ENCODE data around the gene PLIN4.
"Not testable (repeated sequence)": the region's sequence is repeated elsewhere in the genome, so short reads cannot be mapped to it uniquely, and the experiment has no call there.

Gene PLIN4

DNA sequence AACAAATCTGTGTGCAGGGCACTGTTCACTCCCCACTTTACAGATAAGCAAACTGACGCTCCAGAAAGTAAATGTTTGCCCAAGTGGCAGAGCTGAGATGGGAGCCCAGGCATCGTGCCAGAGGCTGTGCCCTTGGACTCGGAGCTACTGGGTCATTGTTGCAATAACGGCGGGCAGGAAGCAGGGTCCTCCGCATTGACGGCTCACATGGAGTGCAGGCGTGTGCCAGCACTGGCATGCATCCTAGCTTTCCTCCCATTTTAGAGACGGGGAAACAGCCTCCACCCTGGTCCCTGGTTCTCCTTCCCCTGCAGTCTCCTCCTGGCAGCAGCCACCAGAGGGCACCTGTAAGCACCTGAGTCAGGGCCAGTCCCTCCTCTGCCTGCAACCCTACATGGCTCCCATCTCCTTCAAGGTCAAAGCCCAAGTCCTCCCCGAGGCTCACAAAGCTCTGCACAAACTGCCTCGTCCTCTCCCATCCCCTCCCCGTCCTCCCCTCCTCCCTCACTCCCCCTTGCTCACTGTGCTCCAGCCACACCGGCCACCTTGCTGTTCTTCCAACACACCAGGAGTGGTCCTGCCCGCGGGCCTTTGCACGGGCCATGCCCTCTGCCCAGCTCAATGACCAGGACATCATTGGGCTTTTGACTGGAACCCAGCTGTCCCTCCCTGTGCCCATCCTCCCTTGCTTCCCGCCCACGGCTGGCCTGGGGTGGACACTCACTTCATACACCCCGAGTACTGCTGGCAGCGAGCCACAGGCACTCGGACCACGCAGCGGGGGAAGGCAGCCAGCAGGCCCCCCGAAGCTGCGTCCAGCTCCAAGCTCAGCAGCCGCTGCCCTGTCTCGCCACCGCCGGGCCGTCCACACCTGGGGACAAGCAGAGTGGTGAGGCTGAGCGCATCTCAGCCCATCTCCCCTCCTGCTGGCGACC is 29.3 kb upstream of the PLIN4 start:
- DNase-seq: no peak

DNA sequence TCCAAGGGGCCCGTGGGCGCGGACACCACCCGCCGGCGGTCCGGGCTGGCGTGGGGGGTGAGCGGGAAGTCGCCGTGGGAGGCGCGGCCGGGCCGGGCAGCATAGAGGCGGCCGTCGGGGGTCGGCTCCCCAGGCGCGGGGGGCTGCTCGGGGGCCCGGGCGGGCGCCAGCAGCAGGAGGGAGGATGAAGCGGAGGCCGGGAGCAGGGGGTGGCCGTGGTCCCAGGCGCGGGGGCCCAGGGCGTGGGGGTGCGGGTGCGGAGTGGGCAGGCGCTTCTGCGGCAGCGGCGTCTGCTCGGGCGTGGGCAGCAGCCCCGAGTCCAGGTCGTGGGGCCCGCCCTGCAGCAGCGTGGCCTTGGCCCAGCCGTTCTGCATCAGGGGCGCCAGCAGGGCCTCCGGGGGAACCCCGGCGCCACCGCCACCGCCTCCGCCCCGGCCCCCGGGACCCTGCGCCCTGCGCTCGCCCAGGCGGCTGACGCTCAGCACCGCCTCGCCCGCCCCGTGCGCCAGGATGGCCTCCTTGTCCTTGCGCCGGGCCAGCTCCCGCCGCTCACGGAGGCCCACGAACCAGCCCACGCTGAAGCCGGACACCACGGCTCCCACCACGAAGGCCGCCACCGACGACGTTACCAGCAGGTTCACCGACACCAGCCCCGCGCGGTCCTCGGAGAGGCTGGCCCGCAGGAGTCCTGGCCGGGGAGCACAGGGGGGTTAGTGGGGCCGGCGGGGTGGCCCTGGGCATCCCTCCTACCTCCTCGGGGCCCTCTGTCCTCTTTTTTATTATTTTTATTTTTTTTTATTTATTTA is 25.8 kb upstream of the PLIN4 start:
- no peak for DNase-seq

DNA sequence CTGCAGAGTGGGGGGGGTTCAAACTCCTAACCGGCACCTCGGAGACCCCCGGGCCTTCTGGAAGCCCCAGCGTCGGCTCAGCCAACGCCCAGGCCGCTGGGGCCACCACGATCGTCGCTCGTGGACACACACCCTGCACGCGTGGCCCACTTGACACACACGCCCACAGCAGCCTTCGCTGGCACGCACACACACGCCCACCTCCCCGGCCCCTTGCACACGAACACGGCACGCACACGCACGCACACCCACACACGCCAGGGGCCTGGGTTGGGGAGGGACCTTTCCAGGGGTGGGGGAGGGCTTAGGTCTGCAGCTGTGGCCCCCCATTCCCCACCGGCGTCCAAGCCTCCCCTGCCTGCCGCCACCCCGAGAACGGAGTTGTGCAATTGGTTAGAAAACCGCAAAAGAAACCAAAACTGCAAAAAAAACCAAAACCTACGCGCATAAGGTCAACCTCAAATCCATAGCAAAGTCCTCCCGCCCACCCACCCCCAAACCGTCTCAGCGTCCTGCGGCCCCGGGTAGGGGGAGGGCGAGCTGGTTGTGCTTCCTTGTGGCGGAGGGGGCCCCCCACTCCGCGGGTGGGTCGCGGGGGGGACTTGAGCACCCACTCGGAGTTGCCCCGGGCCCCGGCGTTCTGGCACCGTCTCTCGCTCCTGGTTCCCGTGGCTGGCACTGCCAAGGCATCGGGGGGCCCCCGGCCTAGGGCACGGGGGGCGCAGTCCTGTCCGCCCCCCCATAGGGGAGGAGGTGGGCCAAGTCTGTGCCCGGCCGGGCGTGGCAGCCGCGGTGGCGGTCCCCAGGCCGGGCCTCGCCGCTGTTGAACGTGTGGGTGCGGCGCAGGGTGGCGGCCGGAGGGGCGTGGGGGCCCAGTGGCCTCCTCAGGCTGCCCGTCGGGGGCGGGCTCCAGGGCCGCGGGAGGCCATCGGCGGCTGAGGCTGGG is 24.9 kb upstream of the PLIN4 start:
- DNase-seq: no peak

DNA sequence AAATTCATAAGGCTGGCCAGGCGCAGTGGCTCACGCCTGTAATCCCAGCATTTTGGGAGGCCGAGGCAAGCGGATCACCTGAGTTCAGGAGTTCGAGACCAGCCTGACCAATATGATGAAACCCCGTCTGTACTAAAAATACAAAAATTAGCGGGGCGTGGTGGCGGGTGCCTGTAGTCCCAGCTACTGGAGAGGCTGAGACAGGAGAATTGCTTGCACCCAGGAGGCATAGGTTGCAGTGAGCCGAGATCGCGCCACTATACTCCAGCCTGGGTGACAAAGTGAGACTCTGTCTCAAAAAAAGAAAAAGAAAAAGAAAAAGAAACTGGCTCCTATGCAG is 23.5 kb upstream of the PLIN4 start:
- DNase-seq: not testable (repeated sequence)

DNA sequence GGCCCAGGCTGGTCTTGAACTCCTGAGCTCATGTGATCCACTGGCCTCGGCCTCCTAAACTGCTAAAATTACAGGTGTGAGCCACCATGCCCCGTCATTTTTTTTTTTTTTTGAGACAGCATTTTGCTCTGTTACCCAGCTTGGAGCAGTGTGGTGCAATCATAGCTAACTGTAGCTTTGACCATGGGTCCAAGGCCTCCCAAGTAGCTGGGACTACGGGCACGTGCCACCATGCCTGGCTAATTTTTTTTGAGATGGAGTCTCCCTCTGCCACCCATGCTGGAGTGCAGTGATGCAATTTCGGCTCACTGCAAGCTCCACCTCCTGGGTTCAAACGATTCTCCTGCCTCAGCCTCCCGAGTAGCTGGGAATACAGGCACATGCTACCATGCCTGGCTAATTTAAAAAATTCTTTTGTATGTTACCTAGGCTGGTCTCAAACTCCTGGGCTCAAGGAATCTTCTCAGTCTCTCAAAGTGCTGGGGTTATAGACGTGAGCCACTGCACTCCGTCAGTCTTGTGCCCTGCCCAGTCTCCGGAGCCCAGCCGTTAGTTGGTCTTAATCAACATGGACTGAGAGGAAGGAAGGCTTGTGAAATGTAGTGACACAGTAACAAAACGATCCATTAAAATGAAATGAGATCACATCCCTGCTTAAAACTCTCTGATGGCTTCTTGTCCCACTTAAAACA is 23.0 kb upstream of the PLIN4 start:
- no peak for DNase-seq

DNA sequence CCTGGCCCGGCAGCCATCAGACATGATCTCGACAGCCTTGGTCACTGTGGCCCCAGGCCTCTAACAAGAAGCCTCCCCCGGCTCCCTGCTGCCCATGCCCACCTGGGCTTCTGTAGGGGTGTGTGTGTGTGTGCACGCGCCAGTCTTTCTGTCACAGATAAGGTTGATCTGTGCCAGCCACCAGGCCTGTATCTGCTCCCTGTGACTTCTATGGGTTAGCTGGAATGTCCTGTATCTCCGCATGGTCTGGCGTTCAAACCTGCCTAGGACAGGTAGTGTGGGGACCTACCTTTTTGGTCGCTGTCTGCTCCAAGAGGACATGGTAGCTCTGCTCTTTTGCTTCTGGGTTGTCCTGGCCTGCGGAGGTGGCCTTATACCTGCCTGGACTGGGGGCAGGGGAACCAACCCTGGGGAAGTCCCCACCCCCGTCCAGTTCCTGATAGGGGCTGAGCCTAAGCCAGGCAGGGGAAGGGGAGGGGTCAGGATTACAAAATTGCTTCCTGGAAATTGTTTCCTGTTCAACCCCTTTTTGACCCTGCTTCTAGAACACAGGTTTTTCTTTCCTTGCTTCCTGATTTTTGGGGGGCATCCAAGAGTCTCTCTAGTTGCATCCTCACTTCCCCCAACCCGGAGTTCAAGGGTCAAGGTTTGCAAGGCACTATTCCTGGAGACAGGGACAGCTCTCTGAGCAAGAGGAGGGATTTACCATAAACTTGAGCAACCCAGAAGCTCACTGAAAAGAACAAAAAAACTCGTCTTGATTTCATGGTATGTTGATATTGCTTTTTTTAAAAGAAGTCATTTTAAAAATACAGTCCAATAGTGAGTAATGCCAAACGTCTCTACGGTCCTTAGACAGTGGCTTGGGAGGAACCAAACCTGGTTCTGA is 21.7 kb upstream of the PLIN4 start, which contains the start of gene LRG1:
Gene LRG1, minus strand, starts transcription at position 344 of the 889 bp plus-strand sequence. Its CDS starts 23 bp downstream, at position 321.
- no peak for DNase-seq

DNA sequence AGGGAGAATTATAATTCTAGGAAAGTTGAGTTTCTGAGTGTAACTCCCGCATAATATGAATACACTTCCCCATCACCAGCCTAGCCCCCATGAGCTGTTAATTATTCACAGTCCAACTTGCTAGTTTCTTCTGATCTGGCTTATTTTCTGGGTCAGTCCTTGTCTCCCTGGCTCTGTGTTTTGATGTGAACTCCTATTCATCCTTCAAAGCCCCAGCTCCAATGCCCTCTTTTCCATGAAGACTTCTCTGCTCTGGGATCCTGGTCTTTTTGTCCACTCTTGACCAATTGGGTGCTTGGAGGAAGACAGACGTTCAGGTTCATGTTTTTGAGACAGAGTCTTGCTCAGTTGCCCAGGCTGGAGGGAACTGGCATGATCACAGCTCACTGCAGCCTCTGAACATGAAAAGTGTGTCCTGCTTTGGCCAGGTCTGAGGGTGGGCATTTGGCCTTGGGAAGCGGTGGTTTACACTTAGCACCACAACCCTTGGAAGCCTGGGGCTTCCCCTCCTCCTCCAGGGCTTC is 20.9 kb upstream of the PLIN4 start:
- no peak for DNase-seq

DNA sequence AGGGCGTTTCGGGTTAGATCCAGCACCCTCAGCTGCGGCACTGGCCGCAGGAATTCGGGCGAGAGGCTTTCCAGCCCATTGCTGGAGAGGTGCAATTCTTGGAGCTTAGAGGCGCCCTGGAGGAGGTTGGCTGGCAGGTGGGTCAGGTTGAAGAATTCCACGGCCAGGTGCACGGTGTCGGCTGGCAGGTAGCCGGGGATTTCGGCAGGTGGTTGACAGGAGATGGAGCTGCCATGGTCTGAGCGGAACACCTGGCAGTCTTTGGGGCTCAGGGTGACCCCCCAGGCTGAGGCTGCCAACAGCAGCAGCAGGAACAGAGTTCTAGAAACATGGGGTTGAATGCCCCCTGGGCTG is 20.3 kb upstream of the PLIN4 start:
- DNase-seq: peak; percentile 92

DNA sequence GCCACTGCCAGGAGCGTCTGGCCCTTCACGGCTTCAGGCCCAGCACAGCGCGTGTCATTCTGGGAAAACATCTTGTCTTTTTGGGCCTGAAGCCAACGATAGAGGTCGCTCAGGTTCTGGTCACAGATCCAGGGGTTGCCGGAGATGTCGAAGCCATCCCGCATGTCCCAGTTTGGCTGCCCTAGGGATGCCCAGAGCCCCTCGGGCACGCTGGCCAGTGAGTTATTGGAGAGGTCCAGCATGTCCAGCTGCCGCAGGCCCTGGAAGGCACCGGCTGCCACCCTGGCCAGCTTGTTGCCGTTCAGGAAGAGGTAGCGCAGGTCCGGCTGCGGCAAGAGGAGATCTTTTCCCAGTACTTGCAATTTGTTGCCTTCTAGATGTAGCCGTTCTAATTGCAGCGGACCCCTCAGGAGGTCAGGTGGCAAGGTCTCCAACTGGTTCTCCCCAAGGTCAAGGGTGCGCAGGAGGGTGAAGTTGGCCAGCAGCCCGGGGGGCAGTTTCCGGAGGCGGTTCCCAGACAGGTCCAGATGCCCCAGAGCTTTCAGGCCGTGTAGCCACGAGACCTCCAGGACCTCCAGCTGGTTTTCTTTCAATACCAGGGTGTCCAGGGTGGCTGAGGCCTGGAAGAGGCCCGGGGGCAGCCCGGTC is 19.8 kb upstream of the PLIN4 start:
- DNase-seq: peak; percentile 52

DNA sequence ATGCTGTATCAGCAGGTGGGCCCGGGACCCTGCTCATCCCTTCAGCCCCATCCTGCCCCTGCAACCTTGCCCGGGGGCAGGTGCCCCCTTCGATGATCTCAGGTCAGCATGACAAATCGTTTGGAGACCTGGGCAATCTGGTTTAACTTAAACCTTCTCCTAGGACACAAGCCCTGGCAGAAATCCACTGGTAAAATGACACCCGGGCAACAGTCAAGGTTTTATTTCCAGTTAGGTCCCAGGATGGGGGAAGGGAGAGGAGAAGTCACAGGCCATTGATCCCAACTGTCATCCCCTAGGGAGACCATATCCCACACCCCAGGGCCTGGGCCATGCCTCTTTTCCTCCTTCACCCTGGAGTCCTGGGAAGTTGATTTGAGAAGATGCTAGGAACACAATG is 18.5 kb upstream of the PLIN4 start:
- DNase-seq: peak; percentile 50

DNA sequence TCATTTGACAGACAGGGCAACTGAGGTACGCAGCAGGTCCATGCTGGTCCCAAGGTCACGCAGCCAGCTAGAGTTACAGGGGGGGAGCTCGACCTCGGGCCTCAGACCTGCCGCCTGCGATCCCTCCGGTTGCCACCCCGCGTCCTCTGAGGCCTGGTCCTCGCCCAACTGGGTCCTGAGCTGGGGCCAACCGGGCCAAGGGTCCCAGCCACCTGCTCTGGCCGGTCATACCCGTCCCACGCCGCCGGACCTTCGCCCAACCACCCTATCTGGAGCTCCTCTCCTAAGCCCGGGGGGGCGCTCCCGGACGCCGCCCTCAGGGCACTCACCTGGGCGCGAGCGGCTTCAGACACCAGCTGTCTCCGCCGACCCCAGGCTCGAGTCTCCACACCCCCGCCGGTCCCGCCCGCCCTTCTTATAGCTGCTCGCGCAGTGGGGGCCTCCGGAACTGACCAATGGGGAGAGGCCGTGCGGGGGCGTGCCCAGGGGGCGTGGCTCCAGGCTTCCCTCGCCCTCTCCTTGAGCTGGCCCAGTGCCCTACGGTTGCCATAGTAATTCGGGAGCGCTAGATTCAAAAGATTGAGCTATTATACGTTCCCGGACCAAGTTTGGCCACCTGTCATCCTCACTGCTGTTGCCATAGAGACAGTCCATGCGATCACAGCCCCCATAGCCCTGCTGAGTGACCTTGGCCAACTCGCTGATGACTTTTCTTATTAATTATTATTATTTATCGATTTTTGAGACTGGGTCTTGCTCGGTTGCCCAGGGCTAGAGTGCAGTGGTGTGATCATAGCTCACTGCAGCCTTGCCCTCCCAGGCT is 16.8 kb upstream of the PLIN4 start, which contains the start of gene PLIN5:
Gene PLIN5, minus strand, starts transcription at position 389 of the 823 bp plus-strand sequence. CDS start 1,150 bp downstream, outside the sequence.
- DNase-seq: peak; percentile 91

DNA sequence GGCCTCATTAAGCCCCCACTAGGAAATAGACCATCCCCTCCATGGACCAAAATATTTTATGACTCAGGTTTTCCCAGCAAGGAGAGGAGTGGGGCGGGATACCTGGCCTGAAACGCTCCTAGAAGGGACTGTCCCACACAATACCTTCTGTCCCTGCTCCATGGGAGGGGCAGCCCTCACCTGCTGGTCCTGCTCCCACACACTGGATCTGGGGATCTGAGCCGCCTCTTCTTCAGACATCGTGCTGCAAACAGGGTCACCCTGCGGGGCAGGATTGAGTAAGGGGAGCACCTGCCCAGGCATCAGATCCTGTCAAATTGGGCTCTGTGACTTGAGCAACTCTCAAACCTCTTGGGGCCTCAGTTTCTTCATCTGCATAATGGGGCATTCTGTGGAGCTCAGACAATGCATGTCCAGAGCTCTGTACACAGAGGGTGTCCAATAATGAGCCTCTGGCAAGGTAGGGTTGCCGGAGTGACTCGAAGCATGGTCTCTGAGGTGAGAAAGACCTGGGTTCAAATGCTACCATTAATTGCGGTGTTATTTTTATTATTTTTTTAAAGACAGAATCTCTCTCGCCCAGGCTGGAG is 15.6 kb upstream of the PLIN4 start:
- DNase-seq: no peak

DNA sequence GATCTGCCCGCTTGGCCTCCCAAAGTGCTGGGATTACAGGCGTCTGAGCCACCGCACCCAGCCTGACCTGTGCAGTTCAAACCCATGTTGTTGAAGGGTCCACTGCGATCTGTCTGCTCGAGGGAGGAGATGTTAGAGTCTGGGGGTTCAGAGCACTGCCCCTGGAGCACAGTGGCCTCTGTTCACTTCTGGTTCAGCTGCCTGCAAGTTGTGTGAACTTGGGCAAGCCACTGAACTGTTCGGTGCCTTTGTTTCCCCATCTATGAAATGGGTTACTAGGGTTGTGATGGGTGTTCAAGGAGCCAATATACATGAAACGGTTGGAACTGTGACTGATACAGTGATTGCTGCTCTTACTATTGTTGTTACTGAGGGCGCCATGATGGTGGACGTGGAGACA is 15.0 kb upstream of the PLIN4 start:
- no peak for DNase-seq

DNA sequence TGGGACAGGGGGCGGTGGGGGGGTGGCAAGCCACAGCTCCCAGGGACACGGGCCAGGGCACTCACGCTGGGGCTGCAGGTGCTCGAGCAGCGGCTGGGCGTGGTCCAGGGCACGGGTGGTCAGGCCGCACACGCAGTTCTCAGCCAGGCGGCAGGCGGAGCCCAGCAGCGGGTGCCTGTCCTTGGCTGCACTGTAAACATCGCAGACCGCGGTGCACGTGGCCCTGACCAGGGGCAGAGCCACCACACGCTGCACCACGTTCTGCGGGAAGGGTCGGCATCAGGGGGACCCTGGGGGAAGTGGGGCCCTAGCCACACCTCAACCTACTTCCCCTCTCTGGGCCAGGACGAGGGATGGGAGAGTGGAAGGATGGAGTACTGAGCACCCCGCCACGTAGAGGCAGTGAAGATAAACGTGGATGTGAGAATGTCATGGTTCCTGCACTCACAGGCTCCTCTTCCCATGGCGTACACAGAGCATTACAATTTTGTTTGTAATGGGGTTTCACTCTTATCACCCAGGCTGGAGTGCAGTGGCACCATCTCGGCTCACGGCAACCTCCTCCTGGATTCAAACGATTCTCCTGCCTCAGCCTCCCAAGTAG is 13.4 kb upstream of the PLIN4 start:
- no peak for DNase-seq

DNA sequence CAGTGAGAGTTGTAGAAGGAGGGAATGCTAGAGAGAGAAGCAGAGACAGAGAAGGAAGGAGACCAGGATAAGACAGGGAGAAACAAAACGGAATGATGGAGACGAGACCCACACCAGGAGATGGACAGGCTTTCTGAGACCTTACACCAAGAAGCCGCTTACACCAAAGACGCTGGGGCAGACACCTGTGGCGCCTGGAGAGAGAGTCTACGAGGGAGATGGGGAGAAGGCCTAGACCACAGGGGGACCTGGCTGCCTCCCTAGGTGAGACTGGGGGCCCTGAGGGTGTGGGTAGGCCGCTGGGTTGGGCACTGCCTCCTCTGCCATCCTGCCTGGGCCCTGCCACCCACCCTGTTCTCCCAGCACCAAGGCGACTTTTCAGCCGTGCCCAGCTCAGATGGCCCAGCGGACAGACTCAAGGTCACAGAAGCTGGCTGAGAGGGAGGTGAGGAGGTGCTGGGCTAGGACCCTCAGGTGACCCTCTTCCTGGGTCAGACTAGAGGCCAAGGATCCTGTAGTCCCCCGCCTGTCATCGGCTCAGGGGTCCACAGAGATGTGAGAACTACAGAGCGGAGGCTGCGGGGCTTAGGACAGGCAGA is 11.7 kb upstream of the PLIN4 start:
- no peak for DNase-seq

DNA sequence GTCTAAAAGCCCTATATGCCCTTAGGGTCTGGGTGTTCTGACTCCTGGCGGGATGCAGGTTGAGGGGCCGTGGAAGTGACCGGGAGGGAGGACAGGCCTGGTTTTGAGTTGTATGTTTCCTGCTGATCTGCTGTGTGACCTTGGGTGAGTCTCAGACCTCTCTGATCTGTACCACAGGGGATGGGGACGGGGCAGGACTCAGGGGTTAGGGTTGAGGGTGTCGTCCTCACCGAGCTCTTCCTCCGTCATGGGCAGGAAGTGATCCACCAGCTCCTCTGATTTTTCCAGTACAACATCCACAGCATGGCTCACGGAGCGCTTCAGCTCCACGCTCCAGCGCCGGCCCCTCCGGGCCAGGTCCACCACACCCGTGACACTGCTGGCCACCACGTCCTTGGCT is 10.6 kb upstream of the PLIN4 start:
- no peak for DNase-seq

DNA sequence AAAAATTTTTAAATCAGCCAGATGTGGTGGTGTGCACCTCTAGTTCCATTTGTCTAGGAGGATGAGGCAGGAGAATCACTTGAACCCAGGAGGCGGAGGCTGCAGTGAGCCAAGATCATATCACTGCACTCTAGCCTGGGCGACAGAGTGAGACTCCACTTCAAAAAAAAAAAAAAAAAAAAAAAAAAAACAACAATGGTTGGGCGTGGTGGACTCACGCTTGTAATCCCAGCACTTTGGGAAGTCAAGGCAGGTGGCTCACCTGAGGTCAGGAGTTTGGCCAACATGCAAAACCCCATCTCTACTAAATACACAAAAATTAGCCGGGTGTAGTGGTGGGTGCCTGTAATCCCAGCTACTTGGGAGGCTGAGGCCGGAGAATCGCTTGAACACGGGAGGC is 9.1 kb upstream of the PLIN4 start:
- not testable (repeated sequence) for DNase-seq

DNA sequence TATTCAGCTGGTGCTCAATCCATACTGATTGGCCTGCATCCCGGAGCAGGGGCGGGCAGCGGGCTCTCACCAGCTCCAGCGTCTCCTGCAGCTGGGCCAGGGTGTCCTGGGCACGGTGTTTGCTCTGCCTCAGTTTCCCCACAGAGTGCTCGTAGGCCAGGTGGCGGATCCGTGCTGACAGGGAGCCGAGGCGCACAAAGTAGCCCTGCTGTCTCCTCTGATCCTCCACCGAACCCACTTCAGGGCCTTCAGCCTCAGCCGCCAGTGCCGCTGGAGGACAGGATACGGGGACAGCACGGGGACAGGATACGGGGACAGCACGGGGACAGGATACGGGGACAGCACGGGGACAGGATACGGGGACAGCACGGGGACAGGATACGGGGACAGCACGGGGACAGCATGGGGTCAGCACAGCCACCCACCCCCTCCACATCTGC is 7.3 kb upstream of the PLIN4 start:
- no peak for DNase-seq
